SKM-1 treated with dmso at 0.1 percent for 144 hours (cell line): ENCODE measurements around the gene SLC25A45.

ENCODE experiments used
- DNase-seq: peaks from one replicate; lab custom pipeline; 2025; ENCODE audit not compliant: unreplicated experiment; lab: John Stamatoyannopoulos, UW

SLC25A45 gene

GRCh38 chr11:65404638-65405339 lies 22.3 kb upstream of the SLC25A45 start:
- DNase-seq = no peak

GRCh38 chr11:65404210-65404609 lies 21.8 kb upstream of the SLC25A45 start:
- no peak for DNase-seq

- DNase-seq = peak; percentile 85
Observed at GRCh38 chr11:65403607-65404121, 21.2 kb upstream of the SLC25A45 start.

- no peak for DNase-seq
Observed at GRCh38 chr11:65402790-65403189, 20.3 kb upstream of the SLC25A45 start.

- no peak for DNase-seq
Observed at GRCh38 chr11:65401803-65402248, 19.4 kb upstream of the SLC25A45 start.

DNA sequence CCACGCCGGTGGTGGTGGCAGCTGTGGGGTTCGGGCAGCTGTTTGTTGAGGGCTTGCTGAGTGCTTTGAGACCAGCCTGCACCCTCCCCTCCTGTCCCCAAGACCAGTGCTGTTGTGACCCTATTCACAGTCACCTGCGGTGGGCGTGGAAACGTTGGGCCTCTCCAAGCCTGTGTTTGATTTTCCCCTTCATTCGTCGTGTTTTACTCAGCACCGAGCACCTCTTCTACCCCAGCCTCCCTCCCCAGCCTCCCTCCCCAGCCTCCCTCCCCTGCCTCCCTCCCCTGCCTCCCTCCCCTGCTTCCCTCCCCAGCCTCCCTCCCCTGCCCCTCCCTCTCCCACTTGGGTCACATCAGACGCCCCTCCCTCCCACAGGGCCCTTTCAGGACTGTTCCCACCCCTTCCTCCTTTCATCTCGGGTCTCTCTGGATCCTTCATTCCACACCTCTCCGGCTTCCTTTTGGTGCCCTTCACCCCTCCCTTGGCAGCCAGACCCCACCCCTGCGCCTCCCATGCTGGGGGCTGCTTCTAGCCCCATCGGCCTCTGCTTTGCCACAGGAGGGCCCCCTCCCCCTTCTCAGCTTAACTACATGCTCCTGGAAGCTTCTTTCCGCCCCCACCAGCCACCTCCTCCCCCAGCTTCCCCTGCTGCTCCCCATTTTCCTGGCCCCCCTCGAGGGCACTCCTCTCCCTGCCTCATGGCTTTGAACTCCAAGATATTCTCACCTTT lies 18.8 kb upstream of the SLC25A45 start:
- DNase-seq = no peak

DNA sequence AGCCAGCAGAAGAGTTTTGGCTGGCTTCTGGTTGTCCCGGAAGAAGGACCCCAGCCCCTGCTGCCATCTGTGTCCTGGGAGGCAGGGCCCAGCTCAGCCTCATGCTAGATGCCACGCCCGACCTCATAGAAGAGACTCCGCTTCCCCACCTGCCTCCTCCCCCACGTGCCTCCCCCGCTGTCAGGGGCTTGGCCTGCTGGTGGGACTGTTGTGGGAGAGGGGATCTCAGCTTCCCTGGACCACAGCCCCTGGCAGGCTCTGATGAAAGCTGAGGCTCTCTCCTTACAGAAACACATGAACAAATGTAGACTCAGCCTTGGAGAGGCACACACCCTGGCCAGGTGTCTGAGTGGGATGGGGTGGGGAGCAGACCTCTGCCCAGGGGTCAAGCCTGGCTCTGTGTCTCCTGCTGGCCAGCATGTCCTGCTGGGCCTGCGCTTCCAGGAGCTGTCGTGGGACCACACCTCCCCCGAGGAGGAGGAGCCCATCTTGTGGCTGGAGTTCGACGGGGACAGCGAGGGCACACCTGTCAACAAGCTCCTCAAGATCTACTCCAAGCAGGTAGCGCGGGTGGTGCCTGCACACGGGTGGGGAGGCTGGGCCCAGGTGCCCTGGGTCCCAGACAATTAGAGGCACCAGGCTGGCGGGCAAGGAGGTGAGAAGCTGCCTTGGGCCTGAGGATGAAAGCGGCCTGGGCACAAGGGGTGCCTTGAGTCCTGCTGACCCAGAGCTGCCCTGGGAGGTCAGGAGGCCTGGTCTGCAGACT lies 18.0 kb upstream of the SLC25A45 start:
- DNase-seq = no peak

DNA sequence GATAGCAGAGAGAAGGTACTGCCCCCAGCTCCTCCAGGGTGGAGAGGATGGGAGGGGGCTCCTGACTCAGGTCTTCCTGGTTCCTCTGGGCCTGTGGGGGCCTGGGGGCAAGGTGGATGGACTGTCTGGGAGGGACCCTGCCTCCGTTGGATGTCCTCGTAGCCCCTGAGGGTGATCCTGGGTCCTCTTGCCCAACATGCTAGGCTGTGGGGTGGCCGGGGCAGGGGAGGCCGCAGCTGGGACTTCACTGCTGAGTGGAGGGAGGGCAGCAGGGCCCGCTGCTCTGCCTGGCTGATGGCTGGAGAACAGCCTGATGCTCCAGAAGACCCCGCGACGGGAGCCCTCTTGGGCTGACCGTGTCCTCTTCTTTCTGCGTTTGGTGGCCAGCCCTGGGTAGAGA lies 17.4 kb upstream of the SLC25A45 start:
- DNase-seq = no peak

GRCh38 chr11:65399249-65399648 lies 16.8 kb upstream of the SLC25A45 start:
- DNase-seq = no peak

DNA sequence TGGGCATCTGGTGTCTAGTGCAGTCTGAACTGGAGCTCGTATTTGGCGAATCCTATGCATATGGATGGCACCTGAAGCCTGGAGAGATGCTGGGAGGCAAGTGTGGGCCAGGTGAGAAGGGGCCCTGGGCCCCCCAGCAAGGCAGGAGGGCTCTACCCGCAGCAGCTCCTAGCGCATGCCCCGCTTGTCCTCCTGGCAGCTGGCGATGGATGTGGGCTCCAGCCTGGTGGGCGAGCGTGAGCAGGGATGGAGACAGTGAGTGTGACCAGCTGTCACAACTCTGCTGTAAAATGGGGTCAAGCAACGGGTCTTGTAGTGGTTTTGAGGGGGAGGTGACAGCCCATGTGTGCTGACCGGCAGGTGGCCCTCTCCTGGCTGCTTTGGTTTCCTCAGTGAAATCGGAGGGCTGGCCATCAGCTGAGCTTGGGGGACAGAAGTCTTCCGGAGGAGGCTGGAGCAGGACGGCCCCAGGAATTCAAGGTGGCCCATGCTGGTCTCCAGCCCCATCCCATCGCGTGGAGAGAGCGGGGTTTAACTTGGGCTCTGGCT lies 16.0 kb upstream of the SLC25A45 start:
- no peak for DNase-seq

- no peak for DNase-seq
Observed at GRCh38 chr11:65396769-65397745, 14.6 kb upstream of the SLC25A45 start.

DNA sequence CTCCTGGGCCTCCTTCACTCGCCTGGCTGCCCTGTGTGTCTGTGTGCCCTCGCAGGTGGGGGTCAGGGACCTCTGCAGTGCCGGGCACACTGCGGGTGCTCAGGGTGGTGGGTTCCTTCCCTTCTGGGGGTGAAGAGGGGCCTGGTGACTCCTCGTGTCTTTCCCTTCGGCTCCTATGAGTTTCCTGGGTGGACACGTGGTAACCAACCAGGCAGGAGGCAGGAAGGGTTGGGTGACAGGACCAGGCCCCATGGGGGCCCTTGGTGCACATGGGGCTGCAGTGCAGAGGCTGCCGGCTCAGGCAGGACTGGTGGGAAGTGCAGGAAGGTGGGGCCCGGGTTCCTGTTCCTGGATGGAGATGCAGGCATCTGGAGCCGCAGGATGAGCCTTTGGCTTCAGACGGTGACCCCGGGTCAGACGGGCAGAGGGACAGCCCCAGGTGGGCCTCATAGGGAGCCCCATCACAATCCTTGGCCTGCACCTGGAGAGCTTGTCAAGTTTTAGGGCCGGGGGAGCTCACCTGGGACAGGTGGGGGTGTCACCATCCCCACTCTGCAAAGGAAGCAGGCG lies 13.6 kb upstream of the SLC25A45 start:
- DNase-seq = no peak

DNA sequence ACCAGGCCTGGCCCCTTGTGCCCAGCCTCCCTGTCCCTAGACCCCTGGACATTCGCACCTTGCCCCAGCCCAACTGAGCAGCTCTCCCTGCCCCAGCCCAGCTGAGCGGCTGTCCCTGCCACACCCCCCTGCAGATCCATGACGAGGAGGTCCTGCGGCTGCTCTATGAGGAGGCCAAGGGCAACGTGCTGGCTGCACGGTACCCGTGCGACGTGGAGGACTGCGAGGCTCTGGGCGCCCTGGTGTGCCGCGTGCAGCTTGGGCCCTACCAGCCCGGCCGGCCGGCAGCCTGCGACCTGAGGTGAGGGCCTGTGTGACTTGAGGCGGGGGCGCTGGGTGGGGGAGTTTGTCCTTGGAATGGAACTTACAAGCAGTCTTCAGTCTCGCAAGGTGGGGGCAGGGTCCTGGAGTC lies 11.7 kb upstream of the SLC25A45 start:
- no peak for DNase-seq

DNA sequence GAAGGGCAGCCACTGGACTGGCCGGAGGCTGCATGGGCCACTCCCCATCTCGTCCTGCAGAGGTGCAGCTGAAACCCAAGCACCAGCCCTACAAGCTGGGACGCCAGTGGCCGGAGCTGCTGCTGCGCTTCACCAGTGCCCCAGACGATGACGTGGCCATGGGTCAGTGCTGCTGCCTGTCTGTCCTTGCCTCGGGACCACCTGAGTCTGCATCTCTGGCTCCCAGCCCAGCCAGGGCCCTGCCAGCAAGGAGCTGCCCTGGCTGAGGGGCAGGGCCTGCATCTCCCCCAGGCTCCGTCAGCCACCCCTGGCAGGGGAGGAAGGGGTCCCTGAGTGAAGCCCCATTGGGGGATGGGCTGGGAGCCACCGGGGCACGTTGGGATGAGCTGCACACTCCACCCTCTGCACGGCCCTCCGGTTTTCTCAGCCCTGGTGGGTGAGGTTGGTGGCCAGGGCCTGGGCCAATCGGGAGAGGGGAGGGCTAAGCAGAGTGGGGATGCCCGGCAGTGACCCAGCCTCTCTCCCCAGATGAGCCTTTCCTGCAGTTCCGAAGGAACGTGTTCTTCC lies 11.2 kb upstream of the SLC25A45 start:
- DNase-seq = no peak

- no peak for DNase-seq
Observed at GRCh38 chr11:65392899-65393298, 10.5 kb upstream of the SLC25A45 start.

GRCh38 chr11:65392186-65392829 lies 9.9 kb upstream of the SLC25A45 start:
- DNase-seq = no peak

GRCh38 chr11:65390996-65391395 lies 8.6 kb upstream of the SLC25A45 start:
- no peak for DNase-seq

DNA sequence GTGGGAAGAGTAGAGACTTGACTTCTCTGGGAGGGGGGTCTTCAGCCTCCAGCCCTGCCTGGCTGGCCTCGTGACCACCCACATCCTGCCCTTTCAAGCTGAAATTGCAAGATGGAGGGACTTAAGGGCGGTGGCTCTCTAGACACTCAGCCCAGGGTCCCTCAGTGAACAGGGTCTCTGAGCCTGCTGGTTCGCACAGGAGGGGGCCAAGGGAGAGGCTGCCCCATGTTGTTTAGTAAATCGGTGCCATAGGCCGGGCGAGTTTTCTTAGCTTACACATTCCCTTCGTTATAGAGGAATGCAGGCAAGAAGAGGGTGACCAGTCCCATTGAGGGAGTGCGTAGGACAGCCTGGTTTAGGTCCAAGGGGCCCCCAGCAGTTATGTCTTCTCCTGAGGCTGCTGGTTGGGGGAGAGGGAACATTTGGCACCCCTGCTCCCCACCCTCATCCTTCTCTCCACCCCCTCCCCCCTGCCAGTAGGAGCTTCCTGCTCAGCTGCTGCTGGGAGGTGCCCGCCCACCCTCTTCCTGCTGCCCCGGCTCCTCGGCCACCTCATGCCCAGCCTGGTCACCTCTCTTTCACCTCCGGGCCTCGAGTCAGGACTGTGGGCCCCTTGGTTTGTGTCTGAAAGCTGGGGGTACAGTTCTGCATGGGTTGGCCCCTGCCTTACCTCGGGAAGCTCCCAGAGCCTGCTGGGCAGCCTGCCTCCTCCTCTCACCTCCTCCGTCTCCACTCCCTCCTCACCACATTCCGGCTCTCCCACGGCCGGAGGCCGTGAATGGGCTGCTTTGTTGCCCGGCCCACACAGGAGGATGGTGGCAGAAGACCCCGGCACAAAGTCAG lies 7.9 kb upstream of the SLC25A45 start:
- DNase-seq = no peak
